ENCODE measurements around the gene AKAP13. TPM values are rescaled to one million over a fixed set of nuclear protein-coding genes. Genes with fewer than 3 reads are reported as not detected.

The AKAP13 gene
- total RNA-seq, 1 donor from 2014 or later, result 145 TPM

DNA sequence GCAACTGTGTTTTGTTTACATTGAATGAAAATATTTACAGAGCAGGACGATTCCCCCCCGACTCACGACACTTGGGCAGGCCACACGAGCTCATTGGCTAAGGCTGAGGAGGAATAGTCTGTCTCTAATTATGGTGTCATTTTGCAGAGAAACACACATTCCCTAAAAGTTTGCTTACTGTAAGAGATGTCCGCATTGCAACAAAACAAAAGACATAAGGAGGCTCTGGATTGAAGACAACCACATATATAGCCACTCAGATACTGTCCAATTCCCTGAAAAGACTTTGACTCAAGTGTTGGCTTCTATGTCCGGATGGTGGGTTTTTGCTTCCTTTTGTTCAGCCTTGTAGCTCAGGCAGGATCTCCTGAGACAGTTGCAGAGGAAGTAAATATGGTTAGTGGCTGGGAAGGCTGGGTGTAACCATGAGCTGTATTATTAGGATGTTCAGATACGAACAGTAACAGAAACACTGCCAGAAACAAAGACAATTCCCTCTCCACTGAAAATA lies 243.9 kb downstream of the AKAP13 start:
- H3K27ac Mint-ChIP-seq (ENCODE audit: unreplicated experiment), result peak overlapping the region; percentile 41
- TF ChIP-seq, protein P1, sequence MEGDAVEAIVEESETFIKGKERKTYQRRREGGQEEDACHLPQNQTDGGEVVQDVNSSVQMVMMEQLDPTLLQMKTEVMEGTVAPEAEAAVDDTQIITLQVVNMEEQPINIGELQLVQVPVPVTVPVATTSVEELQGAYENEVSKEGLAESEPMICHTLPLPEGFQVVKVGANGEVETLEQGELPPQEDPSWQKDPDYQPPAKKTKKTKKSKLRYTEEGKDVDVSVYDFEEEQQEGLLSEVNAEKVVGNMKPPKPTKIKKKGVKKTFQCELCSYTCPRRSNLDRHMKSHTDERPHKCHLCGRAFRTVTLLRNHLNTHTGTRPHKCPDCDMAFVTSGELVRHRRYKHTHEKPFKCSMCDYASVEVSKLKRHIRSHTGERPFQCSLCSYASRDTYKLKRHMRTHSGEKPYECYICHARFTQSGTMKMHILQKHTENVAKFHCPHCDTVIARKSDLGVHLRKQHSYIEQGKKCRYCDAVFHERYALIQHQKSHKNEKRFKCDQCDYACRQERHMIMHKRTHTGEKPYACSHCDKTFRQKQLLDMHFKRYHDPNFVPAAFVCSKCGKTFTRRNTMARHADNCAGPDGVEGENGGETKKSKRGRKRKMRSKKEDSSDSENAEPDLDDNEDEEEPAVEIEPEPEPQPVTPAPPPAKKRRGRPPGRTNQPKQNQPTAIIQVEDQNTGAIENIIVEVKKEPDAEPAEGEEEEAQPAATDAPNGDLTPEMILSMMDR (IDR thresholded peaks at IDR 0.05; ENCODE audit: partially characterized antibody, unreplicated experiment), result no peak
- no peak for DNase-seq

DNA sequence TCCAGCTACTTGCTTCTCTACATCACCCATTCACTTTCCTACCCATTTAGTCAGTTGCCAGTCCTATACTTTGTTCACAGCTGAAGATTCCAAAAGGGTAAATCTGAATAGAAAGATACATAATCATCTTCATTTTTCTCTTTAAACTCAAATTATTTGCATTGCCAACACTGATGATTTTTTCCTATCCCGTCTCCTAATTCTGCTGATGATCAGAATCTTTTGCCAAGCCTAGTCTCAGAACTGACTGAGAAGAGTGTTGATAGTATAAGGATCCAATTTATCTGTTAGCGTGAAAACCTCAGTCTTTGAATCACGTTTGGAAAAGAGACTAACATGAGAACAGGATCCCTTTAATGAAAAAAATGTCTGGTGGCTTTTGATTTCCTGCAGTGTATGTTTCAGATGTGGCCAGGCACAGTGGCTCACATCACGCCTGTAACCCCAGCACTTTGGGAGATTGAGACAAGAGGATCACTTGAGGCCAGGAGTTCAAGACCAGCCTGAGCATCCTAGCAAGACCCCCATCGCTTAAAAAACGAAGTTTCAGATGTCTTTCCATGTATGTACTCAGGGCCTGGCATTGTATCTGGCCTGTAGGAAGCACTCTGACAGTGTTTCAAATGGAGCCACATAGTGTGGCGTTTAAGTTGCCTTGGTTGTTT lies 244.9 kb downstream of the AKAP13 start:
- Mint-ChIP-seq H3K36me3 (ENCODE audit: unreplicated experiment) (no peaks in the 10 kb centered on the region), H3K4me1 (ENCODE audit: low read depth, unreplicated experiment) (peaks cover 30% of the 10 kb centered on the region), H3K27me3 (ENCODE audit: unreplicated experiment) (no peaks in the 10 kb centered on the region), H3K27ac (ENCODE audit: unreplicated experiment) (no peak overlapping the region), H3K4me3 (ENCODE audit: unreplicated experiment) (no peak overlapping the region), H3K9me3 (ENCODE audit: unreplicated experiment) (peaks cover 2% of the 10 kb centered on the region)
- no peak for DNase-seq
- TF ChIP-seq, protein P1 (IDR thresholded peaks at IDR 0.05; ENCODE audit: partially characterized antibody, unreplicated experiment), result no peak

More for the DNA sequence above, 243.9 kb downstream of the AKAP13 start:
- Mint-ChIP-seq H3K36me3 (ENCODE audit: unreplicated experiment) (no peaks in the 10 kb centered on the region), H3K4me3 (ENCODE audit: unreplicated experiment) (no peak overlapping the region), H3K4me1 (ENCODE audit: low read depth, unreplicated experiment) (peaks cover 25% of the 10 kb centered on the region), H3K9me3 (ENCODE audit: unreplicated experiment) (no peaks in the 10 kb centered on the region), H3K27me3 (ENCODE audit: unreplicated experiment) (no peaks in the 10 kb centered on the region)

DNA sequence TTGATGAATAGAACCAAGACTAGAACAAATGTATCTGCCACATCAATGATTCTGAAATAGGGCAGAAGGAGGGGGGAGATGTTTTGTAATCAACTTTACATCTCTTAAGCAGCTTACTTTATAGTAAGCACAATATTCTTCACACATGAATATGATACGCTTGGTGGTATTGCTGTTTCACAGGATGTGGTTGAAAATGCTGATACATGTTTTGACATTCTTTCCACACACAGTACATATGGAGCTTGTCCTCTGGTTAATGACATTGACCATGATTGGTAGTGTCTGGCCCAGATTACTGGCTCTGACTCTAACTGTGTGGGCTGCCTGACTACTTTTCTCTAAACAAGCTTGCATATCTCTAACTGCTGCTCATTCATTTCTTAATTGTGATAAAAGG lies 245.5 kb downstream of the AKAP13 start:
- Mint-ChIP-seq H3K27me3 (ENCODE audit: unreplicated experiment) (no peaks in the 10 kb centered on the region), H3K9me3 (ENCODE audit: unreplicated experiment) (peaks cover 2% of the 10 kb centered on the region), H3K4me3 (ENCODE audit: unreplicated experiment) (no peak overlapping the region), H3K27ac (ENCODE audit: unreplicated experiment) (no peak overlapping the region), H3K4me1 (ENCODE audit: low read depth, unreplicated experiment) (peaks cover 33% of the 10 kb centered on the region), H3K36me3 (ENCODE audit: unreplicated experiment) (no peaks in the 10 kb centered on the region)
- DNase-seq, result no peak
- TF ChIP-seq, protein P1 (IDR thresholded peaks at IDR 0.05; ENCODE audit: partially characterized antibody, unreplicated experiment), result no peak

DNA sequence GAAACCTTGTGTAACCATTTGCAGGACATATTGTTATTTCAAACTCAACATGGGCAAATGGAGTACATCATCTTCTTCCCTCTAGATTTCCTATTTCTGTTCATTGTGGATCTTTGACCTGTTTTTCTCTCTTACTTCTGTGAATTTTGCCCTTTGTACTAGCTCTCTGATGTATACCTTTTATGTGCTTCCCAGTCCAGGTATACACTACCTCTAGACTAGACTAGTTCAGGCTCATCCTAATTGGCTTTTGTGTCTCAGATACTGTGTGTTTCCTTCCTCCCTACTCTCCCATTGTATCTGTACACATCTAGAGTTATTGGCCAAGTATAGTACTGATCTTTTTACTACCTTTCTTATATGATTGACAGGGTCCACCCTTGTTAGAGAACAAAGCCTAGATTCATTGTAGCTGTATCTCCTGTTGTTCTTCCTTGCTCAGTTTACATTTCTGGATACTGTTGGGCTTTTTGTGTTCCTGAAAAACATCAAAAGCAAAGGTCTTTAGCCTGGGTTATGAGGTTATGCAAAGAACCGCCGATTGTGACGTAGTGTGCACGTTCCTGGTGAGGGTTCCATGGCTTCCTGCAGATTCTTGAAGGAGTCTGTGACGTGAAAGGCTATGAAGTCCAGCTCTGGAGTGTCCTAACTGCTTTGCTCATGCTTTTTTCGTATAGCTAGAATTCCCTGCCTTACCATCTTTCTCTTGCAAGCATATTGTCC lies 247.0 kb downstream of the AKAP13 start:
- peaks cover 2% of the 10 kb centered on the region for H3K9me3 Mint-ChIP-seq (ENCODE audit: unreplicated experiment)
- TF ChIP-seq, protein P1 (IDR thresholded peaks at IDR 0.05; ENCODE audit: partially characterized antibody, unreplicated experiment), result no peak
- no peaks in the 10 kb centered on the region for H3K27me3 Mint-ChIP-seq (ENCODE audit: unreplicated experiment)
- H3K4me3 Mint-ChIP-seq (ENCODE audit: unreplicated experiment), result no peak overlapping the region
- H3K4me1 Mint-ChIP-seq (ENCODE audit: low read depth, unreplicated experiment), result peaks cover 31% of the 10 kb centered on the region
- no peak overlapping the region for H3K27ac Mint-ChIP-seq (ENCODE audit: unreplicated experiment)
- DNase-seq, result no peak
- H3K36me3 Mint-ChIP-seq (ENCODE audit: unreplicated experiment), result no peaks in the 10 kb centered on the region

DNA sequence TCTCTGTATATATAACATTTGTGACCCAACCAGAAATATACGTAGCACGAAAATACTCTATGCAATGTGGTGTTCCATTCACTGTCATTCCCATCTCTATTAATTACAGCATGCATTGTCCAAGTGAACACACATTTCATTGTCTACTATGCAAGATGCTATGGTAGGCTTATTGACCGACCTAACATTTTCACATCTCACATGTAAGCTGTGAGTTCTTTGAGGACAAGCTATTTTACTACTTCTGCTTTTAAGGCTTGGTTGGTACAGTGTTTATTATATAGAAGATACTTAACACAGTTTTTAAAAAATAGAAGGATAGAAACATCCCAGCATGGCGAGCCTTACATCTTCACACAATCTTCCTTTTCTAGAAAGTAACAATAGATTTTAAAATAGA lies 249.9 kb downstream of the AKAP13 start:
- TF ChIP-seq, protein P1 (IDR thresholded peaks at IDR 0.05; ENCODE audit: partially characterized antibody, unreplicated experiment), result no peak
- peaks cover 19% of the 10 kb centered on the region for H3K4me1 Mint-ChIP-seq (ENCODE audit: low read depth, unreplicated experiment)
- DNase-seq, result no peak
- no peaks in the 10 kb centered on the region for H3K36me3 Mint-ChIP-seq (ENCODE audit: unreplicated experiment)
- no peaks in the 10 kb centered on the region for H3K27me3 Mint-ChIP-seq (ENCODE audit: unreplicated experiment)
- peaks cover 2% of the 10 kb centered on the region for H3K9me3 Mint-ChIP-seq (ENCODE audit: unreplicated experiment)
- no peak overlapping the region for H3K27ac Mint-ChIP-seq (ENCODE audit: unreplicated experiment)
- H3K4me3 Mint-ChIP-seq (ENCODE audit: unreplicated experiment), result no peak overlapping the region
